Common myeloid progenitor, CD34-positive (primary cell): ENCODE data around the gene RBM10.

ENCODE experiments used
- CTCF ChIA-PET: fragments of 350-600 bp; sonication (Branson Sonifier 250); formaldehyde crosslinking; loops from one replicate; lab custom pipeline; 2021; ENCODE audit warnings: antibody characterized with exemption; lab: Charles Lee
- POLR2A ChIA-PET: fragments of 350-600 bp; sonication (Branson Sonifier 250); formaldehyde crosslinking; loops from one replicate; lab custom pipeline; 2021; ENCODE audit warnings: antibody characterized with exemption; lab: Charles Lee
- DNase-seq, 3 donors: peaks; one replicate each; pipeline versions ENCODE4 v3.0.0 to v3.0.0-alpha.2; 2013
- H3K27ac ChIP-seq, 2 experiments: 1 replicate in 1 of 2; 2 replicates in 1 of 2; pipeline ENCODE4 v1.7.0; 2013; ENCODE audit warnings: inconsistent platforms in 2 of 2, low read length in 2 of 2, mild to moderate bottlenecking in 2 of 2, low read depth in 1 of 2, moderate library complexity in 1 of 2; ENCODE audit not compliant: severe bottlenecking in 2 of 2, insufficient read depth in 1 of 2, poor library complexity in 1 of 2
- H3K27me3 ChIP-seq, 5 experiments: replicated peaks in 2 of 5; 1 replicate in 3 of 5; 2 replicates in 2 of 5; pipeline versions ENCODE4 v1.6.1 to v1.7.0; 2013; ENCODE audit warnings: low read length in 4 of 5, mild to moderate bottlenecking in 2 of 5, moderate library complexity in 2 of 5, inconsistent platforms in 1 of 5; ENCODE audit not compliant: insufficient read depth in 5 of 5, control insufficient read depth in 4 of 5
- H3K36me3 ChIP-seq, 4 experiments: 1 replicate in 2 of 4; 2 replicates in 2 of 4; pipeline versions ENCODE4 v1.6.1 to v1.7.0; 2013; ENCODE audit warnings: low read length in 3 of 4, control low read depth in 1 of 4, mild to moderate bottlenecking in 1 of 4; ENCODE audit not compliant: control insufficient read depth in 4 of 4, insufficient read depth in 4 of 4
- H3K4me1 ChIP-seq, 4 experiments: 1 replicate in 3 of 4; 2 replicates in 1 of 4; pipeline versions ENCODE4 v1.6.1 to v1.7.1; 2013; ENCODE audit warnings: low read length in 3 of 4, mild to moderate bottlenecking in 3 of 4, control low read depth in 1 of 4, inconsistent platforms in 1 of 4, moderate library complexity in 1 of 4; ENCODE audit not compliant: control insufficient read depth in 4 of 4, insufficient read depth in 4 of 4; ENCODE audit errors: control extremely low read depth in 1 of 4
- H3K4me3 ChIP-seq, 7 experiments: 1 replicate in 4 of 7; 2 replicates in 3 of 7; pipeline versions ENCODE4 v1.5.1 to v1.7.0; 2013; ENCODE audit warnings: mild to moderate bottlenecking in 7 of 7, low read length in 6 of 7, moderate library complexity in 6 of 7, inconsistent platforms in 2 of 7, low read depth in 2 of 7, control low read depth in 1 of 7; ENCODE audit not compliant: insufficient read depth in 4 of 7, control insufficient read depth in 1 of 7; ENCODE audit errors: extremely low read depth in 1 of 7
- H3K9me3 ChIP-seq, 5 experiments: 1 replicate in 4 of 5; 2 replicates in 1 of 5; pipeline versions ENCODE4 v1.6.1 to v1.7.1; 2013; ENCODE audit warnings: low read length in 4 of 5, mild to moderate bottlenecking in 2 of 5, inconsistent platforms in 1 of 5, low read depth in 1 of 5, moderate library complexity in 1 of 5; ENCODE audit not compliant: control insufficient read depth in 4 of 5, insufficient read depth in 2 of 5; ENCODE audit errors: control extremely low read depth in 1 of 5
- WGBS: methylation state at CpG from one replicate; pipeline ENCODE4 v1.1.5; 2013; ENCODE audit not compliant: insufficient coverage; 5-methylcytosine and 5-hydroxymethylcytosine counted together

The RBM10 gene

DNA sequence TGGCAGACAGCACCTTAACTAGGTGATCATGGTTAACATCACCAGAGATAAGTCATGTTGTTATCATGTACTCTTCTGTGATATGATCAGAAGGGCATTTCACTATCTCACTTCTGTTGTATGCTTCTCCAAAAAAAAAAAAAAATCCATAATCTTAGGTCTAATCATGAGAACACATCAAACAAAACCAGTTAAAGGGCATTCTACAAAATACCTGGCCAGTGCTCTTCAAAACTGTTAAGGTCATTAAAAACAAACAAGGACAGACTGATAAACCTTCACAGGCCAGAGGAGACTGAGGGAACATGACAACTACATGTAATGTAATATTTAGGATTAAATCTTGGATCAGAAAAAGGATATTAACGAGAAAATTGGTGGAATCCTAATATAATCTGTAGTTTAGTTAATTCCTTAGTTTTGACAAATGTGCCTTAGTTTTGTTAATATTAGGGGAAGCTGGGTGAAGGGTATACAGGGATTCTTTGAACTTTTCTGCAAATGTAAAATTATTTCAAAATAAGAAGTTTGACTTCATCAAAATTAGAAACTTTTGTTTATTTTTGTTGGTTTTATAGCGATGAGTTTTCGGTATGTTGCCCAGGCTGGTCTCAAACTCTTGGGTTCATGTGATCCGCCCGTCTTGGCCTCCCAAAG is 18.0 kb downstream of the RBM10 start:
- H3K9me3 ChIP-seq, result peaks cover 0 to 8% (median 0%) of the 10 kb centered on the region in 5 experiments
- ChIA-PET POLR2A (no interaction called here), CTCF (interaction anchor here (0.6 kb wide), 1 partner anchor 1802 kb away, joined by 4 read pairs; no protein-coding TSS in a partner anchor)
- 94% methylated on average over 4 of the region's 5 CpGs for WGBS
- H3K36me3 ChIP-seq, result peaks cover 0 to 12% (median 3%) of the 10 kb centered on the region in 4 experiments
- no peak overlapping the region for H3K27ac ChIP-seq
- no peak overlapping the region for H3K4me3 ChIP-seq
- H3K27me3 ChIP-seq, result peaks cover 0 to 6% (median 0%) of the 10 kb centered on the region in 5 experiments
- no peak for DNase-seq
- H3K4me1 ChIP-seq, result no peaks in the 10 kb centered on the region

DNA sequence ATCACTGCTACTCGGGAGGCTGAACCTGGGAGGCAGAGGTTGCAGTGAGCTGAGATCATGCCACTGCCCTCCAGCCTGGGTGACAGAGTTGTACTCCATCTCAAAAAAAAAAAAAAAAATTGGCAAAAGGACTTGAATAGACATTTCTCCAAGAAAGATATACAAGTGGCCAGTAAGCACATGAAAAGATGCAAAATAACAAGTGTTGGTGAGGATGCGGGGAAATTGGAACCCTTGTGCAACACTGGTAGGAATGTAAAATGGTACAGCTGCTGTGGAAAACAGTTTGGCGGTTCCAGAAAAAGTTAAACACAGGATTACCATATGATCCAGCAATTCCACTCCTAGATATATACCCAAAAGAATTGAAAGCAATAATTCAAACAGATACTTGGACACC is 19.4 kb downstream of the RBM10 start:
- ChIA-PET POLR2A (interaction anchor here (0.7 kb wide), 1 partner anchor 11 kb away, joined by 6 read pairs; no protein-coding TSS in a partner anchor), CTCF (no interaction called here)
- DNase-seq, result no peak
- no peak overlapping the region for H3K4me3 ChIP-seq
- no peaks in the 10 kb centered on the region for H3K4me1 ChIP-seq
- peaks cover 0 to 12% (median 6%) of the 10 kb centered on the region in 4 experiments for H3K36me3 ChIP-seq
- no peak overlapping the region for H3K27ac ChIP-seq
- H3K27me3 ChIP-seq, result peaks cover 0 to 14% (median 0%) of the 10 kb centered on the region in 5 experiments
- peaks cover 0 to 8% (median 0%) of the 10 kb centered on the region in 5 experiments for H3K9me3 ChIP-seq
- 100% methylated on average over 2 of the region's 3 CpGs for WGBS

DNA sequence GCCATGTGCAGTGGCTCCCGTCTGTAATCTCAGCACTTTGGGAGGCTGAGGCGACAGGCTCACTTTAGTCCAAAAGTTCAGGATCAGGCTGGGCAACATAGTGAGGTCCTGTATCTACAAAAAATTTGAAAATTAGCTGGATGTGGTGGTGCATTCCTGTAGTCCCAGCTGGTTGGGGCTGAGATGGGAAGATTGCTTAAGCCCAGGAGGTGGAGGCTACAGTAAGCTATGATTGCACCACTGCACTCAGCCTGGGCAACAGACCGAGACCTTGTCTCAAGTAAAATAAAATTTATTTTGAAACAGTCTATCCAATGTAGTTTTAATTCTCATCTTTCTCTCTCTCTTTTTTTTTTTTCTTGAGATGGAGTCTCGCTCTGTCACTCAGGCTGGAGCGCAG is 21.1 kb downstream of the RBM10 start:
- Histone ChIP-seq H3K27me3 (peaks cover 0 to 25% (median 0%) of the 10 kb centered on the region in 5 experiments), H3K4me1 (no peaks in the 10 kb centered on the region), H3K36me3 (peaks cover 0 to 23% (median 12%) of the 10 kb centered on the region in 4 experiments), H3K4me3 (no peak overlapping the region), H3K27ac (no peak overlapping the region), H3K9me3 (peaks cover 0 to 8% (median 0%) of the 10 kb centered on the region in 5 experiments)
- 67% methylated on average over 1 of the region's 5 CpGs for WGBS
- ChIA-PET POLR2A (no interaction called here), CTCF (no interaction called here)
- no peak for DNase-seq

DNA sequence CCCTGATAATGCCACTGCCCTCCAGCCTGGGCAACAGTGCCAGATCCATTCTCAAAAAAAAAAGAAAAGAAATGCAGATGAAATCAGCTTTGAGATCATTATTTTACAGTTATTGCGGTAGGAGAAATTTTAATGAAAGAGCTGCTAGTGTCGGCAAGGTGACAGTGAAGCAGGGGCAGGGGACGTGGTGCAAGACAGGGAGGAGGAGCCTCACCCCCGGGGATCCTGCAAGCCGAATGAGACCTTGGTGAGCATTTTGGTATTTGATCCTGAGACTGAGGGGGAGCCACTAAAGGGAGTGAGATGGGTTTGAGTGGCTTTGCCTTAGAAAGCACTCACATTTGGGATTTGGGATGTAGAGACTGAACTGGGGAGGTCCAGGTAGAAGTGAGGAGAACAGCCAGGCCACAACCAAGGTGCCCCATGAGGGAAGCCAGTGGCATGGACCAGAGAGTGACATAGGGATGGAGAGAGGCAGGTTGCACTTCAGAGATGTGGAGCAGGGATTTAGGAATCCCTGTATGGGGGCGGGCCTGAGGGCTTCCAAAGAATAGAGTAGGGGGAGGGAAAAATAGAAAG is 23.6 kb downstream of the RBM10 start:
- Histone ChIP-seq H3K4me3 (no peak overlapping the region), H3K4me1 (no peaks in the 10 kb centered on the region), H3K9me3 (peaks cover 0 to 5% (median 0%) of the 10 kb centered on the region in 5 experiments), H3K27ac (no peak overlapping the region), H3K27me3 (peaks cover 0 to 41% (median 0%) of the 10 kb centered on the region in 5 experiments), H3K36me3 (peaks cover 7 to 44% (median 25%) of the 10 kb centered on the region in 4 experiments)
- DNase-seq, result no peak
- WGBS, result 87% methylated on average over 6 of the region's 6 CpGs
- POLR2A ChIA-PET, result interaction anchor here (0.6 kb wide), 1 partner anchor 317 kb away, joined by 3 read pairs; no protein-coding TSS in a partner anchor
- CTCF ChIA-PET, result no interaction called here

DNA sequence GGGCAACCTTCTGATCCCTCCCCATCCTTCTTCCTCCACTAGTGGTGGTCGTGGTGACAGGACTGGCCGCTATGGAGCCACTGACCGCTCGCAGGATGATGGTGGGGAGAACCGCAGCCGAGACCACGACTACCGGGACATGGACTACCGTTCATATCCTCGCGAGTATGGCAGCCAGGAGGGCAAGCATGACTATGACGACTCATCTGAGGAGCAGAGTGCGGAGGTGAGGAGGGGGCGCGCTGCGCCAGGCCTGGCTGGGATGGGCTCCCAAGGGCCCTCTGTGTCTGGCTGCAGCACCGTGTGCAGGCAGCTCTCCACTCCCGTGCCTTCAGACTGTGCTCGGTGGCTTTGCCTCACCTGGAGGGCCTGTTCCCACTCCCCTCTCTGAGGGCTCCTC is 24.3 kb downstream of the RBM10 start:
- Histone ChIP-seq H3K4me1 (no peaks in the 10 kb centered on the region), H3K36me3 (peaks cover 4 to 48% (median 27%) of the 10 kb centered on the region in 4 experiments), H3K9me3 (peaks cover 0 to 5% (median 0%) of the 10 kb centered on the region in 5 experiments), H3K27ac (no peak overlapping the region), H3K27me3 (peaks cover 0 to 48% (median 0%) of the 10 kb centered on the region in 5 experiments), H3K4me3 (no peak overlapping the region)
- ChIA-PET POLR2A (no interaction called here), CTCF (no interaction called here)
- DNase-seq, result no peak
- WGBS, result 94% methylated on average over 19 of the region's 19 CpGs

DNA sequence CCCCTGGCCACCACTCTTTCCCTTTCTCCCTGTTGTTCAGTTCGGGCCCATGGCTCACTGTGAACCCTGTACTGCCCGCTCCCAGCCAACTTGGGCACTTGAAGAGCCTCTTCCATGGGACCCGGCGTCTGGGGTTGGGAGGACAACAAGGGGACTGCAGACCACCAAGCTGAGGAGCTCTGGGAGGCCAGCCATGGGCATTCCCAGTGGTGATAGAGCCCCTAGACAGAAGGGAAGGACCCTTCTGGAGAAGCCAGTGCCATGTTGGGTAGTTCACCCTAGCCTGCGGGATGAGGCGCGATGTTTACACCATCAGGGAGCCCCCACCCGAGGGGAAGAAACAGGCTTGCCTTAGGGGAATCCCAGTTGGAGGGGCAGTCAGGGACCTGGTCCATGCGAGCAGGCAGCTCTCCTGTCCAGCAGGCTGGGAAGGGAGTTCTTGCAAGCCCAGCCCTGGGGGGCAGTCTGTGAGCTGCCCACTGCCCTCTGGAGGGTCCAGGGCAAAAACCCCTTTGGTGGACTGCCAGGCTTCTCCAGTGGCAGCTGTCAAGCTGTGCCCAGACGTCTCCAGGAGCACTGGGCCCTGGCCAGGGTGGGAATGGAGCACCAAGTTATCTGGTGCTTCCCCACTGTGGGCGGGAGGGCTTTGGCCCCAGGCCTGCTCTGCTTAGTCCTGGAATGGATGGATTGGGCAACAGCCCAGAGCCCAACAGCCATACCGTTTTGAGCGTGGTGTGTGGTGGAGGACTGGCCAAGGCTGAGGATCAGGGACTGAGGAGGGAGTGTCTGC is 24.9 kb downstream of the RBM10 start:
- no peak overlapping the region for H3K27ac ChIP-seq
- ChIA-PET CTCF (interaction anchor here (1.1 kb wide), 1 partner anchor 12 kb away, joined by 4 read pairs; no protein-coding TSS in a partner anchor), POLR2A (no interaction called here)
- H3K4me1 ChIP-seq, result no peaks in the 10 kb centered on the region
- peaks cover 0 to 54% (median 0%) of the 10 kb centered on the region in 5 experiments for H3K27me3 ChIP-seq
- DNase-seq, result no peak
- 88% methylated on average over 11 of the region's 13 CpGs for WGBS
- H3K36me3 ChIP-seq, result peaks cover 4 to 52% (median 30%) of the 10 kb centered on the region in 4 experiments
- no peak overlapping the region for H3K4me3 ChIP-seq
- H3K9me3 ChIP-seq, result peaks cover 0 to 2% (median 0%) of the 10 kb centered on the region in 5 experiments
